ENCODE results near the gene CORO2B.
A peak's percentile ranks its signal among the peaks of the same experiment; 100 is the strongest.

Gene CORO2B

GRCh38 chr15:68578175-68578979 is 416 bp upstream of the CORO2B start:
- TF ChIP-seq SPI1 (IDR thresholded peaks at IDR 0.05; ENCODE audit: borderline replicate concordance, low read depth) (no peak), REST (IDR thresholded peaks at IDR 0.05; ENCODE audit: insufficient replicate concordance, low read depth) (no peak), POLR2AphosphoS5 (IDR thresholded peaks at IDR 0.05; ENCODE audit: low read depth) (no peak), GABPA (IDR thresholded peaks at IDR 0.05; ENCODE audit: low read depth) (no peak)
- peak in 1 of 2 experiments; percentile 5 for DNase-seq (ENCODE audit: low read depth in 1 of 2, low spot score in 1 of 2)
- H3K4me3 ChIP-seq (replicated peaks; ENCODE audit: insufficient read depth, low read length), result peak overlapping the region; percentile 27
- H3K27ac ChIP-seq (replicated peaks), result no peak overlapping the region
- peaks cover 40% of the 10 kb centered on the region for H3K27me3 ChIP-seq (ENCODE audit: insufficient read depth, poor library complexity, severe bottlenecking)

GRCh38 chr15:68580026-68580882 is 1.5 kb downstream of the CORO2B start:
- TF ChIP-seq GABPA (IDR thresholded peaks at IDR 0.05; ENCODE audit: low read depth) (no peak), REST (IDR thresholded peaks at IDR 0.05; ENCODE audit: insufficient replicate concordance, low read depth) (no peak), SPI1 (IDR thresholded peaks at IDR 0.05; ENCODE audit: borderline replicate concordance, low read depth) (no peak), POLR2AphosphoS5 (IDR thresholded peaks at IDR 0.05; ENCODE audit: low read depth) (no peak)
- no peak for DNase-seq (ENCODE audit: low read depth in 1 of 2, low spot score in 1 of 2)
- Histone ChIP-seq H3K27ac (replicated peaks) (no peak overlapping the region), H3K4me3 (replicated peaks; ENCODE audit: insufficient read depth, low read length) (no peak overlapping the region), H3K27me3 (ENCODE audit: insufficient read depth, poor library complexity, severe bottlenecking) (peaks cover 34% of the 10 kb centered on the region)

GRCh38 chr15:68580883-68581155 is 2.0 kb downstream of the CORO2B start:
- Histone ChIP-seq H3K27me3 (ENCODE audit: insufficient read depth, poor library complexity, severe bottlenecking) (peaks cover 34% of the 10 kb centered on the region), H3K27ac (replicated peaks) (no peak overlapping the region), H3K4me3 (replicated peaks; ENCODE audit: insufficient read depth, low read length) (no peak overlapping the region)
- no peak for DNase-seq (ENCODE audit: low read depth in 1 of 2, low spot score in 1 of 2)
- no peak for TF ChIP-seq CTCF (IDR thresholded peaks at IDR 0.05; ENCODE audit: insufficient read depth, low read length)
- TF ChIP-seq POLR2AphosphoS5 (IDR thresholded peaks at IDR 0.05; ENCODE audit: low read depth), result no peak
- TF ChIP-seq REST (IDR thresholded peaks at IDR 0.05; ENCODE audit: insufficient replicate concordance, low read depth), result no peak
- no peak for TF ChIP-seq SPI1 (IDR thresholded peaks at IDR 0.05; ENCODE audit: borderline replicate concordance, low read depth)
- TF ChIP-seq GABPA (IDR thresholded peaks at IDR 0.05; ENCODE audit: low read depth), result no peak
